Measurements from ENCODE around the gene UBE2S. TPM values are rescaled to one million over a fixed set of nuclear protein-coding genes. Genes with fewer than 3 reads are reported as not detected.

The UBE2S gene
- polyA plus RNA-seq, 3 donors = 16.1 to 40.9 (median 21.9) TPM

DNA sequence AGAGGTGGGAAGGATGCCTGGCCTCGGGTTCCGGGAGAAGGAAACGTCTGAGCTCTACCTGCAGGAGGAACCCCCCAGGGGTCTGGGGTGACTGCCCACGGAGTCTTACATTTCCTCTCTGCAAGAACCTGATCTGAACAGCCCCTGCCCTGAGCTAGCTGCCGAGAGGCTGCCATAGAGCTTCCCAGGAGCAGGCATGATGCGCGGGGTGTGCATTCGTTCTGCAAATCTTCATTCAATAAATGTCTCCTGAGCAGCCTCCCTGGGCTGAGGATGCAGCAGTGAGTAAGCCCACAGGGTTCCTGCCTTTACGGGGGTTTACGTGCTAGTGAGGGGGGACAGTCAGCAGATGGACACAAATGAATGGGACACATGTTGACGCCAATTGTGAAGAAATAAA lies 37.1 kb upstream of the UBE2S start:
- TF ChIP-seq, protein P1, sequence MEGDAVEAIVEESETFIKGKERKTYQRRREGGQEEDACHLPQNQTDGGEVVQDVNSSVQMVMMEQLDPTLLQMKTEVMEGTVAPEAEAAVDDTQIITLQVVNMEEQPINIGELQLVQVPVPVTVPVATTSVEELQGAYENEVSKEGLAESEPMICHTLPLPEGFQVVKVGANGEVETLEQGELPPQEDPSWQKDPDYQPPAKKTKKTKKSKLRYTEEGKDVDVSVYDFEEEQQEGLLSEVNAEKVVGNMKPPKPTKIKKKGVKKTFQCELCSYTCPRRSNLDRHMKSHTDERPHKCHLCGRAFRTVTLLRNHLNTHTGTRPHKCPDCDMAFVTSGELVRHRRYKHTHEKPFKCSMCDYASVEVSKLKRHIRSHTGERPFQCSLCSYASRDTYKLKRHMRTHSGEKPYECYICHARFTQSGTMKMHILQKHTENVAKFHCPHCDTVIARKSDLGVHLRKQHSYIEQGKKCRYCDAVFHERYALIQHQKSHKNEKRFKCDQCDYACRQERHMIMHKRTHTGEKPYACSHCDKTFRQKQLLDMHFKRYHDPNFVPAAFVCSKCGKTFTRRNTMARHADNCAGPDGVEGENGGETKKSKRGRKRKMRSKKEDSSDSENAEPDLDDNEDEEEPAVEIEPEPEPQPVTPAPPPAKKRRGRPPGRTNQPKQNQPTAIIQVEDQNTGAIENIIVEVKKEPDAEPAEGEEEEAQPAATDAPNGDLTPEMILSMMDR (IDR thresholded peaks at IDR 0.05) = no peak
- H3K9me3 ChIP-seq (replicated peaks in 1 of 2; ENCODE audit: control insufficient read depth in 1 of 2, insufficient read depth in 1 of 2, low read length in 2 of 2) = peaks cover 0 to 22% of the 10 kb centered on the region in 2 donors
- 51% methylated on average over 11 of the region's 11 CpGs for WGBS (ENCODE audit: insufficient coverage)
- H3K27me3 Mint-ChIP-seq (ENCODE audit: low read depth in 3 of 3) = peaks cover 25 to 61% (median 55%) of the 10 kb centered on the region in 3 donors
- H3K36me3 Mint-ChIP-seq = peaks cover 5 to 9% of the 10 kb centered on the region in 2 donors
- no peak overlapping the region for H3K27ac ChIP-seq (ENCODE audit: low read depth in 1 of 2, low read length in 2 of 2)
- H3K79me2 ChIP-seq (ENCODE audit: insufficient read depth, low read length) = no peaks in the 10 kb centered on the region
- H3K4me1 Mint-ChIP-seq = peaks cover 20% of the 10 kb centered on the region
- H3K4me1 ChIP-seq (ENCODE audit: control insufficient read depth in 1 of 2, insufficient read depth in 2 of 2, low read length in 2 of 2) = peaks cover 21 to 24% of the 10 kb centered on the region in 2 donors
- H3K4me3 Mint-ChIP-seq = peak overlapping the region in 1 of 2 donors; percentile 69
- no peak overlapping the region for H2AFZ ChIP-seq (ENCODE audit: insufficient read depth, low read depth, low read length, poor library complexity, severe bottlenecking)
- no peaks in the 10 kb centered on the region for H3K36me3 ChIP-seq (replicated peaks in 1 of 2; ENCODE audit: control insufficient read depth in 1 of 2, insufficient read depth in 2 of 2, low read length in 2 of 2)
- intact Hi-C loops (cut with micrococcal nuclease) = no loop called here
- H3K27ac Mint-ChIP-seq = no peak overlapping the region
- no peak overlapping the region for H3K4me3 ChIP-seq (replicated peaks in 1 of 3; ENCODE audit: low read depth in 2 of 3, low read length in 3 of 3)
- peaks cover 0 to 32% (median 12%) of the 10 kb centered on the region in 7 donors for H3K9me3 Mint-ChIP-seq
- no peak overlapping the region for H3K9ac ChIP-seq (ENCODE audit: insufficient read depth, low read length, poor library complexity, severe bottlenecking)
- no peak for DNase-seq
- no peak overlapping the region for H3K4me2 ChIP-seq (replicated peaks; ENCODE audit: extremely low read depth, low read length, poor library complexity, severe bottlenecking)
- peaks cover 26 to 69% of the 10 kb centered on the region in 2 donors for H3K27me3 ChIP-seq (ENCODE audit: control insufficient read depth in 2 of 2, insufficient read depth in 2 of 2, low read length in 2 of 2)
- no peaks in the 10 kb centered on the region for H4K20me1 ChIP-seq (ENCODE audit: insufficient read depth, low read length)

DNA sequence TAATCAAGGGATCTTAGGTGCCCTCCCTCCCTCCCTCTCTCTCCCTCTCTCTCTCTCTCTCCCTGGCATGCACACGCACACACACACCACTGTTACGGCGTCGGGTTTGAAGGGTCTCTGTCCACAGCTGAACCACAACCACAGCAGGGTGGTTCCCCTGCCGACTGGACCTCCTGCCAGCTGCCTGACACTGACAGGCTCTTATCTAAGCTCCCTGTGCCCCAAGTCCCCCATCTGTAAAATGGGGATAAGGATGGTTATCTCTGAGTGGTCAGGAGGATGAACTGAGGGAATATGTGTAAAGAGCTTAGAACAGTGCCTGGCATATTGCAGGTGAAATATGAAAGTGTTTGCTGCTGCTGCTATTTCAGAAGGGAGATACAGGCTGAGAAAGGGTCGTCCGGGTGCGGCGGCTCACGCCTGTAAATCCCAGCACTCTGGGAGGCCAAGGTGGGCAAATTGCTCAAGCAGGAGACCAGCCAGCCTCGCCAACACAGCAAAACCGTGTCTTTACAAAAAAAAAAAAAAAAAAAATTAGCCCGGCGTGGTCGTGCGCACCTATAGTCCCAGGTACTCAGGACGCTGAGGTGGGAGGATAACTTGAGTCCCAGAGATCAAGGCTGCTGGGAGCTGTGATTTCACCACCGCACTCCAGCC lies 36.4 kb upstream of the UBE2S start:
- Histone ChIP-seq H4K20me1 (ENCODE audit: insufficient read depth, low read length) (no peaks in the 10 kb centered on the region), H3K4me1 (ENCODE audit: control insufficient read depth in 1 of 2, insufficient read depth in 2 of 2, low read length in 2 of 2) (peaks cover 21 to 24% of the 10 kb centered on the region in 2 donors), H3K9ac (ENCODE audit: insufficient read depth, low read length, poor library complexity, severe bottlenecking) (no peak overlapping the region), H3K27ac (ENCODE audit: low read depth in 1 of 2, low read length in 2 of 2) (no peak overlapping the region), H3K79me2 (ENCODE audit: insufficient read depth, low read length) (no peaks in the 10 kb centered on the region), H3K4me2 (replicated peaks; ENCODE audit: extremely low read depth, low read length, poor library complexity, severe bottlenecking) (no peak overlapping the region), H3K27me3 (ENCODE audit: control insufficient read depth in 2 of 2, insufficient read depth in 2 of 2, low read length in 2 of 2) (peaks cover 26 to 69% of the 10 kb centered on the region in 2 donors), H3K4me3 (replicated peaks in 1 of 3; ENCODE audit: low read depth in 2 of 3, low read length in 3 of 3) (no peak overlapping the region), H3K36me3 (replicated peaks in 1 of 2; ENCODE audit: control insufficient read depth in 1 of 2, insufficient read depth in 2 of 2, low read length in 2 of 2) (no peaks in the 10 kb centered on the region), H3K9me3 (replicated peaks in 1 of 2; ENCODE audit: control insufficient read depth in 1 of 2, insufficient read depth in 1 of 2, low read length in 2 of 2) (peaks cover 0 to 22% of the 10 kb centered on the region in 2 donors), H2AFZ (ENCODE audit: insufficient read depth, low read depth, low read length, poor library complexity, severe bottlenecking) (no peak overlapping the region)
- WGBS (ENCODE audit: insufficient coverage) = 0% methylated on average over 4 of the region's 18 CpGs
- Mint-ChIP-seq H3K36me3 (peaks cover 5 to 12% of the 10 kb centered on the region in 2 donors), H3K27me3 (ENCODE audit: low read depth in 3 of 3) (peaks cover 32 to 68% (median 58%) of the 10 kb centered on the region in 3 donors), H3K4me1 (peaks cover 21% of the 10 kb centered on the region), H3K9me3 (peaks cover 0 to 36% (median 12%) of the 10 kb centered on the region in 7 donors), H3K4me3 (peak overlapping the region in 1 of 2 donors; percentile 69), H3K27ac (no peak overlapping the region)
- no peak for DNase-seq
- intact Hi-C loops (cut with micrococcal nuclease) = no loop called here
- TF ChIP-seq, protein P1 (IDR thresholded peaks at IDR 0.05) = no peak

Data from CD14-positive monocyte (primary cell).